Measurements from ENCODE around the gene ARL16.

The ARL16 gene

DNA sequence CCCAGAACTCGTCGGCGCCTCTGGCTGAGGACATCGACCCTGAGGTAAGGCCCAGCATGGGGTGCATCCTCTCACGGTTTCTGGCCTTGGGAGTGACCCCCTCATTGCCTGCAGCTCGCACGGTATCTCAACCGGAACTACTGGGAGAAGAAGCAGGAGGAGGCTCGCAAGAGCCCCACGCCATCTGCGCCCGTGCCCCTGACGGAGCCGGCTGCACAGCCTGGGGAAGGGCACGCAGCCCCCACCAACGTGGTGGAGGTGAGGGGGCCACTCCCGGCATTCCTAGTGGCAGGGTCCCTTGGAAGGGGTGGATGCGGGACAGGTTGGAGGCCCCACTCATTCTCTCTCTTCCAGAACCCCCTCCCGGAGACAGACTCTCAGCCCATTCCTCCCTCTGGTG, 11.2 kb upstream of the ARL16 start:
- DNase-seq: no peak

DNA sequence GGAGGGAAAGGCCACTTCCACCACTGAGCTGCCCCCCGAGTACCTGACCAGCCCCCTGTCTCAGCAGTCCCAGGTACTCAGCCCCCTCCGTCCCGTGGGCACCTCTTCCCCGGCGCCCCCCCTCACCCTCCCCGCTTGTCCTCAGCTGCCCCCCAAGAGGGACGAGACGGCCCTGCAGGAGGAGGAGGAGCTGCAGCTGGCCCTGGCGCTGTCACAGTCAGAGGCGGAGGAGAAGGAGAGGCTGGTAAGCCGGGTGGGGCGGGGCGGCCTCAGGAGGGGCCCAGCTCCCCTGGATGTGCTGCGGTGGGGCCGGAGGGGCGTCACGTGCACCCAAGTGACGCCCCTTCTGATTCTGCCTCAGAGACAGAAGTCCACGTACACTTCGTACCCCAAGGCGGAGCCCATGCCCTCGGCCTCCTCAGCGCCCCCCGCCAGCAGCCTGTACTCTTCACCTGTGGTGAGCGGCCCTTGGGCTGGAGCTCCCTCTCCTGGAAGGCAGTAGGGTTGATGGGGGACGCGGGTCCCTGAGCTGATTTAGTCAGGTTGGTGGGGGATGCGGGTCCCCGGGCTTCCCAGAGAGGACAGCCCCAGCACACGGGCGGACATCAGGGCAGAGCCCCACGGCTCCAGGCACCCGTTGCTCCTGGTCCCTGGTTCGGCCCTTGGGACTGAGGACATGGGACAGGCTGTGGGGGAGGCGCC, 10.1 kb upstream of the ARL16 start:
- DNase-seq: no peak

DNA sequence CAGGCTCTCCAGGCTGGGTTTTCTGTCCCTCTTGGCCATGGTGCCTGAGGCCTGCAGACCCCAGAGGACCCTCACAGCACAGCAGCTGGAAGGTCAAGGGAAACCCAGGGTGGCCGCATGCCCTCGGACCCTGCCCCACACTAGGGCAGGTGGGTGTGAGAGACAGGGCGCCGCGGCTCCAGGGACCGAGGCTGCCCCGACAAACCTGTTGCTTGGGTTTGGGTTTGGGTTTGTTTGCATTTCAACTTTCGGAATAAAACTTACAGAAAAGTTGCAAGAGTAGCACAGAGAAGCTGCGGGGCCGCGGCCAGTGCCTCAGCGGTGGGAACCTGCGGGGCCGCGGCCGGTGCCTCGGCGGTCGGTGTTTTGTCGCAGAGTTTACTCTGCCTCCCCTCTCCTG, 8.0 kb upstream of the ARL16 start:
- no peak for DNase-seq

DNA sequence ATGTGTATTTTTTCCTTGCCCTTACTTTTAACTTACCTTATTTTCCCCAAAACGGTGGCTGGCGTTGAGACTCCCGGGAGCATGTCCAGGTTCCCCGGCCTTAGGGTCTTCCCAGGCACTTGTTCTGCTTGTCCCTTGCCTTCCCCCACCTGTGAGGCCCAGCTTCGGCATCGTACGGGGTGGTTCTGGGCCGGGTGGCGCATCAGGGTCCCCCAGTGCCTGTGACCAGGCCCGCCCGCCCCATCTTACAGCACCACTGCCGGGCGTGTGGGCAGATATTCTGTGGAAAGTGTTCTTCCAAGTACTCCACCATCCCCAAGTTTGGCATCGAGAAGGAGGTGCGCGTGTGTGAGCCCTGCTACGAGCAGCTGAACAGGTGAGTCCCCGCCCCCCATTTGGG, 7.6 kb upstream of the ARL16 start:
- DNase-seq: no peak

DNA sequence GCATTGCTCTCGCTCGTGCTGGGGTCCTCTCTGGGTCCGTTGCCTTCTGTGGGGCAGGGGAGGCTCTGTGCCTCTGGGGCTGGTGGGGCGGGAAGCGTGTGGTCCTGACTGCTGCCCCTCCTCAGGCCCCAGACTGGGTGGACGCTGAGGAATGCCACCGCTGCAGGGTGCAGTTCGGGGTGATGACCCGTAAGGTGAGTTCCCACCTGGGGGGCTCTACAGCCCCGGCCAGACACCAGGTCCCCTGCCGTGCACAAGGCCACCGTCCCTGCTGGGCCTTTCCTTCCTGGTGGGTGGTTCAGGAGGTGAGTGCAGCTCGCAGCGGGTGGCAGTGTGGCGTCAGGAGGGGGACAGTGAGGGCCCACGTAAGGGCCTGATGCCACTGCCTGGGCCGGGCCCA, 7.0 kb upstream of the ARL16 start:
- DNase-seq: no peak

DNA sequence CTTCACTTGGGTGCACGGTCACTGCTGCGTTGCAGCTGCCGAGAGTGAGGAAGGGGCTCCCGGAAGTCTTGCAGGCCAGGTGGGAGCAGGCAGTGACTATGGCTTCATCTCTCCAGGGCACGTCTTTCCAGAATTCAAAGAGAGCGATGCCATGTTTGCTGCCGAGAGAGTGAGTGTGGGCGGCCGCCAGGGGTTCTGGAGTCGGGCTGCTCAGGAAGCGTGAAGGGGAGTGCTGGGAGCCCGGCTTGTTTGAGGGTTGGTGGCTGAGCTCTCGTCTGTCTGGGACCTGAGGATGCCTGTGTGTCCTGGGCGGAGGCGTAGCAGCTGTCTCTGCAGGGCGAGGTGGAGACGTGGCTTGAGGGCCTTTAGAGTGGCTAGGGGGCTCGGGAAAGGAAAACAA, 6.5 kb upstream of the ARL16 start:
- DNase-seq: no peak

DNA sequence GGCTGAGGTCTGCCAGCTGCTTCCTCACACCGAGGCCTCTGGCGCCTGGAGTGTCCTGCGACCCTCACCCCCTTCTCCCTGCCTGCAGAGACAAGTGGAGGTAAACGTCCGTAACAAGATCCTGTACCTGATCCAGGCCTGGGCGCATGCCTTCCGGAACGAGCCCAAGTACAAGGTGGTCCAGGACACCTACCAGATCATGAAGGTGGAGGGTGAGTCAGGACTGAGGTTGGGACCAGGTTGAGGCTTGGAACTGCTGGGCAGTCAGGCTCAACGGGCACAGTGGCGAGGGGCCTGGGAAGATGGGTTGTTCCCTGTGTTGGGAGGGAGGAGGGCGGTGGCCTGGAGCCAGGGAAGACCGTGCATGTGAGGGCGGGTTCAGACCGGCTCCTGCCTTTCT, 5.0 kb upstream of the ARL16 start:
- DNase-seq: no peak

DNA sequence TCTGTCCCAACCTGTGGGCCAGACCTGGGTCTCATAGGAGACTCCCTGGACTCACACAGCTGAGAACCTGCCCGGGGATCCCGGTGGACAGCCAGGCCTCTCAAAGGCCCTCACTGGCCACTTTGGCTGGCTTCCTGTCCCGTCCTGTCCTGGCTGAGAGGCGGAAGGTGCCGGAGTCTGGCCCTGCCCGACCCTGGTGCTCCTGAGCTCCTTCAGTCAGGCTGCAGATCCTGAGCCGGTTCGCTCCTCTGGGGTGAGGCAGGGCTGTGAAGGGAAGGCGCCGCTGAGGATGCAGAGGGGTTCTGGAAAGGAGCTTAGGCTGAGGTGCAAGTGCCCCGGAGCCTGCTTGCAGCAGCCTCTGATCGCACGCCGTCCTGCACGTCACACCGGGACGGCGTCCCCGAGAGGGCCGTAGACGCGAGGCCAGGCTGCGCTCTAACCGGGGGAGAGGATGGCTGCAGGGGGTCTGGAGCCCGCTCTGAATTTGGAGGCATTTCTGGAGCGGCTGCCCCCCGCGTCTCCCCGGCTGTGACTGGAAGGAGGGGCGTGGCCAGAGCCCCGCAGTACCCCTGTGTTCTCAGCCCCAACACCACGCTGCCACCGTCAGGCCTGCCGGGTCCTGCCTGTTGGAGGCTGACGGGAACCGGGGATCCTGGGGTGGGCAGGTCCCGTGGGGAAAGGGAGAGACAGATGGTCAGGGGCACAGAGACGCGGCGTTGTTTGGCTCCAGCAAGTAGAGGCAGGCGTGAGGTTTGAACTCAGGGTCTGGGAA, 4.4 kb upstream of the ARL16 start:
- DNase-seq: no peak

DNA sequence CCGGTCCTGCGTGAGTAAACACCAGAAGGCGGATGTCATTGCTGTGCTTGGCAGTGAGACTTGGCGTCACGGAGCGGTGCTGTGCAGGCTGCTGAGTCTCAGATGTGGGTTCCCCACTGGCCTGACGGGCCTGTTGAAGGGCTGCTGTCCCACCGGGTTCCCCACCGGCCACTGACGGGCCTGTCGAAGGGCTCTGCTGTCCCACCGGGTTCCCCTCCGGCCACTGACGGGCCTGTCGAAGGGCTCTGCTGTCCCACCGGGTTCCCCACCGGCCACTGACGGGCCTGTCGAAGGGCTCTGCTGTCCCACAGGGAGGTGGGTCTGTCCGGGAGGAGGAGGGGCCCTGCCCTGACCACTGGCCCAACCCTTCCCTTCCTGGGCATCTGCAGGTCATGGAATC, 3.0 kb upstream of the ARL16 start:
- no peak for DNase-seq

DNA sequence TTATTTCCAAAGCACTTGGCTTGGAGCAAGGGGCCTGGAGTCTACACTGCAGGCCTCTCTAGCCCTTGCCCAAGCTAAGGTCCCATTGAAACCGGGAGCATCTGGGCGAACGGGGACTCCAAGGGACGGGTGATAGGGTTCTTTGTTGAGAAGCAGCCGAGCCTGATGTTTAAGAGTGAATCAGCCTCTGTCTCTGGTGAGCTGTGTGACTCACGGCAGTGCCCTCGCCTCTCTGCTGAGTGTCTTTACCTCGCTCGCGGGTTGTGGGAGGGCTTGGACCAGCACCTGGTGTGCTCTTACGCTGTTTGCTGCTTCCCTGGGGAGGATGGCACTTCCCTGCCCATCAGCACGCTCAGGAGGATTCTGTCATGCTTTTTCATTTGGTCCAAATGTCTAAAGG, 1.5 kb upstream of the ARL16 start:
- peak; percentile 51 to 52 for DNase-seq

DNA sequence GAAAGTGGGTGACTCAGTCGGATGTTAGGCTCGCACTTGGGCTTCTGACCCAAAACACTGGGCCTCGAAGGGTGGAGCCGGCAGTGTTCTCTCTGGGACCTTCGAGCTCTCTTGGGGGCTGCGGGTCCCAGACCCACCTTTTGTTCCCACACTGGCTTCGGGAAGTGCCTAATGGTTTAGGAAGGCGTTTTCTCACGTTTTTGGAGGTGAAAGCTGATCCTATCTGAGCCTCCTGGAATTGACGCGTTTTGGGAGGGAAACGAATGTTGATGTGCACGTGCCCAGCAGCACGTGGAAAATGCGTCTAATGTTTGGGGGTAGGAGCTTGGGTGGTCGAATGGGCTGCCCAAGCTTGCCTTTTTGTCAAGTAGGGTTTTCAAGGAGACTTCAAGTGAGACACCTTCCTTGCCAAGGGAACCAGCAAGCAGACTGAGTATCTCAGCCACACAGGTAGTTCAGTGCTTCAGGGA, 880 bp upstream of the ARL16 start:
- no peak for DNase-seq

DNA sequence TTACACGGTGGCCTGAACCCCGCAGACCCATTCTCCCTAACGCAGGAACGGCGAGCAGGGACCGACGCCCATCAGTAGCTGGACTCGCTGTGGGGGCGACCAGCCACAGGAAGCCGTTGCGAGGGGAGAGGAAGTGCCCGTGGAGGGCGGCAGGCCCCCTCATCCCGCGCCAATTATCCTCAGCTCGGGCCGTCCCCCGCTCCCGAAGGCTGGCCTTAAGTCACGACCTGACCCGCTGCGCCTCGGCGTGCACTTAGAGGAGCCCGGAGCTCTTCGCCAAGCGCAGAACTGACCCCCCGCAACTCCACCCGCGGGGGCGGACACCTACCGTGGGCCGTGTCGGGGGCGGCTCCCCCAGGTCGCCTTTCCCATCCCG, 401 bp downstream of the ARL16 start:
- no peak for DNase-seq

DNA sequence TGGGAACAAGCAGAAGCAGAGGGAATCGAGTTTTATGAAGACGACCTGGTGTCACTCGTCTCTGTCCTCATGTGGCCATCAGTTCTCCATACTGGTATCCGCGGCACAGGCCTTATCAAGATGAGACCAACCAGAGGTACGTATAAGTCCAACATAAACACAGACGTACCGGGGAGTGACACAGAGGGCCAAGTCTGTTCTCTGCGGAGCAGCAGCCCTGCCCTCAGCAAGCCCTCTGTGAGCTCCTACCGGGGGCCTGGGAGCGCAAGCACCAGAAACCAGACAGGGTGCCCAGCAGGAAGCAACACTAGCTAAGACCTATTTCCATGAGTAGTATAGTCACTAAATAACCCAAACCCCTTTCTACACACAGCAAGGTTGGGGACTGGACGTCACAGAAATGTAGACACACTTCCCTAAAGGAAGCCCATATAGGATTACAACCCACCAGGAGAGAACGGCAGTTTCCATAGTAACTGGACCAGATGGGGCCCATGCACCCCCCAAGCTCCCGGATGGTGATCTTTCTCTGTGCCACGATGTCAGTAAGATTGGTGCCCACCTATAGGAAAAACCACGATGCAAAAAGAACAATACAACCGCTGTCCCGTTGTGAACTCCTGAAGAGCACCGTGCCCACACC, 911 bp downstream of the ARL16 start:
- no peak for DNase-seq

DNA sequence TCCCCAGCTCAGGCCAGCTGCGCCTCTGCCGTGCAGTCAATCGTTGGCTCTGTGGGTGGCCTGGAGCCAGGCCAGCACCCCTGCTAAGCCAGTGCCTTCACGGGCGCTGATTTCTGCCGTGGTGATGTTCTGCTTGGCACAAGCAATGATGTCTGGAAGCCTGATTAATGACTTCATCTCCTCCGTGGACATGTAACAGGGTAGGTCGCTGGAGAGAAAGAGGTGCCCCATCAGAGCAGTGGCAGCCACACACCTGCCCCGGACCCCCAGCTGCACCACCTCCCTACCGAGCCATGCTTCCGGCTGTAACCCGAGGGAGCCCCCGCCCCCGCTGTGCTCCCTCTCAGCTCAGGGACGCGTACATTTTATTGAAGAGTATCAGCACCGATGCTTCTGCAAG, 1.9 kb downstream of the ARL16 start:
- no peak for DNase-seq

DNA sequence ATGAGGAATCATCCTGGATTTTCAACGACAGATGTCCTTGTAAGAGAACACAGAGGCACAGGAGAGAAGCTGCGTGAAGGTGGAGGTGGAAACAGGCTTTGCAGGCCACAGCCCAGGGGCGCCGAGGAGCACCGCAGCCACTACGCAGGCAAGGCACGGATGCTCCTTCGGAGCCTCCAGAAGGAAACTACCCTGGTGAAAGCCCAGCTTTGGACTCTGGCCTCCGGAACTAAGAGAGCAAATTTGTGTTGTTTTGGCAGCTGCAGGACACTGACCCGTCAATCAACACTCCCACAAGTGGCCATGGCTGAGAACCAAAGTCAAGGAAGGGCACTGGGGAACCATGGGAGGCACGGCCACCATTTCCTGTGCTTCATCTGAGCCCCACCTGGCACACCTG, 3.4 kb downstream of the ARL16 start:
- no peak for DNase-seq

DNA sequence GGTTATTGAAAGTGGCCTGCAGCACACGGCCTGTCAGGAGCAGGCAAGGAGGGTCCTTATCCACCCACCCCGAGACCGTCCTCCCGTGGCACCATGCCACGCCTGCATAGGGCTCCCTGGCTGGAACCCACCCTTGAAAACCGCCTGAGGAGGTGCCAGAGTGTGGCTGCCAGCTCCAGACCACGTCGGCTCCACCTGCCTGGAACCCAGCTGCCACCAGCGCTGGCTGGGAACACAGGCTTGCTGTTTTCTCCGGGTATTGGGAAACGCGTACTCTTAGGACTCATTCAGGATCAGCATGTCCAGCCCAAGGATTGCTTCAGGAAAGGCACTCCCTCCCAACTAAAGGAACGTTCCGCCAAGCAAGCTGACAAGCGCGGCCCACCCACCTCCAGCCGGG, 6.7 kb downstream of the ARL16 start:
- DNase-seq: no peak

DNA sequence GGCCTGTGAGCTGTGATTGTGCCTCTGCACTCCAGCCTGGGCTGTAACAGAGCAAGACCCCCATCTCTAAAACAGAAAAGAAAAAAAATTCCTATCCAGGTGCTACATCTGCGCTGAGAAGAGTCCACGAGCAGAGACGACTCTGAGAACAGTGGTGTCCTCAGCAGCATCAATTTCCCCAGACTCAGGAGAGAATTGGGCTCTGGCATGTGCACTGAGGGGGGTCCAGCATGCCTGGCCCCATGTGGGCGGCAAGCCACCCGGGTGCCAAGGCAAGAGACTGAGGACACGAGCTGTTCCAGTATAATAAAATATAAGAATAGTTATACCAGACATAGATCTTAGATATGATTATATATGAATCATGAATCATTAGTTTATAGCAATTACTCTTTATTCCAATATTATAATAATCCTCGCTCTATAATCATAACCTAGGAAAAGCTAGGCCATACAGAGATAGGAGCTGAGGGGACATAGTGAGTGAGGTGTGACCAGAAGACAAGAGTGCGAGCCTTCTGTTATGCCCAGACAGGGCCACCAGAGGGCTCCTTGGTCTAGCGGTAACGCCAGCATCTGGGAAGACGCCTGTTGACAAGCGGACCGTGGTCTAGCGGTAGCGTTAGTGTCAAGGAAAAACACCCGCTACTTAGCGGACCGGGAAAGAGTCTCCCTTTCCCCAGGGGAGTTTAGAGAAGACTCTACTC, 7.9 kb downstream of the ARL16 start:
- peak; percentile 13 to 21 for DNase-seq

DNA sequence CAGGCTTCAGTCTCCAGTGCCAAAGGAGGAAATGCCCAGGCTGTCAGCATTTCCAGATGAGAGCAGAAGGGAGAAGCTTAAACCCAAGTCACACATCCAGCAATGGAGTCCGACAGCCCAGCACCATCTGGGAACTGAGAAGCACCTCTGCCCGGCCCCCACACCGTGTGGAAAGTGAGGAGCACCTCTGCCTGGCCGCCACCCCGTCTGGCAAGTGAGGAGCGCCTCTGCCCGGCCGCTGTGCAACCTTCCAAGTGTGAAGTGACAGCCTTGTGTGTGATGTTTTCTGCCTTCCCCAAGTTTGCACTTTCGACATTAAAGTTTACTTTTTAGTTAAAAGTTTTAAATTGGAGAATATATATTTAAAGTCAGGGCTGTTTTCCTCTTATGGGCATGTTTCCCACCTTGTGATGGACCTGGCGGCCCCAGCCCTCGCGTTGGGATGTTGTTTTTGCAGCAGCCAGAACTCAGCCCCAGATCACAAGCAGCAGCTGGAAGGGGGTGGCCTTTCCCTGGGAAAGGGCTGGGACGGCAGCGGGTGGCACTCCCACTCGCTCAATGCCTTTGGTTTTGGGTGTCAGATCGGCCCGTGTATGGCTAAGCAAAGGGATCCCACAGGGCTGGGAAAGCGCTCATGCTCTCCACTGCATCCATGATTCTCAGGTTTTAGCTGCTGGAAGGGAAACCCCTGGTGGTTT, 9.9 kb downstream of the ARL16 start:
- no peak for DNase-seq

DNA sequence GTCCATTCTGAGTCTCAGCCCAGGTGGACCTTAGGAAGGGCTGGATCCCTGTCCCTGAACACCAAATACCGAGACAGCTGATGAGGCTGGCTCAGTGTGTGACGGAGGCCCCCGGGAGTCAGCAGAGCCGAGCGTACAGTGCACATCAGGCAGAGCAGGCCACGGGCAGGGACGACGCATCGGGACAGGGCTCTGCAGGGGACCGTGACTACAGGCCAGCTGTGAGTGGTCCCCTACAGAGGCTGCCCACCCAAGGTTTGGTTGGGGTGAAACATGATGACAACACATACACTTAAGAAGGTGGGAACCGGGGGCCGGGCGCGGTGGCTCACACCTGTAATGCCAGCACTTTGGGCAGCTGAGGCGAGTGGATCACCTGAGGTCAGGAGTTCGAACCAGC, 10.6 kb downstream of the ARL16 start:
- no peak for DNase-seq

DNA sequence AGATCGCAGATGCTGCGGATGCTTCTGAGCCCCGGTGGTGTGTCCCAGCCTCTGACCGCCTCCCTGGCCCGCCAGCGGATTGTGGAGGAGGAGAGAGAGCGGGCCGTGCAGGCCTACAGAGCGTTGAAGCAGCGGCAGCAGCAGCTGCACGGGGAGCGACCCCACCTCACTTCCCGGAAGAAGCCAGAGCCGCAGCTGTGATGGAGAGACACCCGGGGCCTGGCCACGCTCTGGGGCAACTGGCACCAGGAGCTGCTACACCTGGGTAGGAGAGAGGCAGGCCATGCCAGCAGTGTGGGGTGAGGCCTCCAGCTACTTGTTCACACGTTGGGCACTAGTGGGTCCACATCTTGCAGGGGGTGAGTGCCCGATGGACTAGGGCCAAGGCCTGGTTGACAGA, 11.1 kb downstream of the ARL16 start:
- no peak for DNase-seq

DNA sequence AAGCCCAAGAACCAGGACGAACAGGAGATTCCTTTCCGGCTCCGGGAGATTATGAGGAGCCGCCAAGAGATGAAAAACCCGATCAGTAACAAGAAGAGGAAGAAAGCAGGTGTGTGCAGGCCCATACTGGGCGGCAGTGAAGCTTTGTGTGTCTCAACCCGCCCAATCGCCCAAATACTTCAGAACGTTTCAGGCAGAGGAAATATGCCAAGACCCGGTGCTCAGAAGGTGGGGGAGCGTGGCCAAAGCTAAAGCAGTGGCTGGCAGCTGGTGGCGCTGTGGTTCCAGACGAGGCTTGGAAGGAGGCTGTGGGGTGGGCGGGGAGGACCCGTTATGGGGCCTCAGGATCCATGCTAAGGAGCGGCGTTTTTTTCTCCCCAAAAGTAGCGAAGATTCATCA, 15.8 kb downstream of the ARL16 start:
- DNase-seq: no peak

DNA sequence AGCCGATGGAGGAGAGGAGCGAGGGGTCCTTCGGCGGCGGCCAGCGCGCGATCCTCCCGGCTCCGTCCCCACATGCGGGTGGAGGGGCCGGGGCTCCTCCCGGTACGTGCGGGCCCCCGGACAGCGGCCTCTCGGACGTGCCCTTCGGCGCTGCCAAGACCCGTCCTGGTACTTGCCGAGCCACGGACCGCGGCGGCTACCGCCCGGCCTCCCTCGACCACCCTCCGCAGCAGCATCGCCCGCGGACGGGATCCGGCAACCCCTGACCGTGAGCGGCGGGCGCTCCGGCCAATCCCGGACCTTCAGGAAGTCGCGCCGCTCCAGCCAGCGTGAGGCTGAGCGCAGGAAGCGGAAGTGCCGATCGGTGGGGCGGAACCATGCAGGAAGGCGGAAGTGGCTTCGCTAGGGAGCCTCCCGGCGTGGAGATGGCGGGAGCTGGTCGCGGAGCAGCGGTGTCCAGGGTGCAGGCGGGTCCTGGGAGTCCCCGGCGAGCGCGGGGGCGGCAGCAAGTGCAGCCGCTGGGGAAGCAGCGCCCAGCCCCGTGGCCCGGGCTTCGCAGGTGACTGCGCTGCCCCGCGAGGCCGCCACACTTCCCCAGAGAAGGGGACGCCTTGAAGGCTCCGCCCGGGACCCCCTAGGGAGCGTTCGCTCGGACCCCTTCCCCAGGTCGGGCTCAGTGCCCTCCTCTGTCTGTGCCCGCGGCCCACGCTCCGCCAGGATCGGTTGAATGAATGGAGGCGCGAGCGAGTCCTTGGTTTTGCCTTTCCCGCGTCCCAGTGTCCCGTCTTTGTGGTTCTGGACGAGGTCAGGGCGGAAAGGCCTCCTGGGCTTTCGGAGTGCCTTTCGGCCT, 17.0 kb downstream of the ARL16 start, which contains the start of the genes CCDC137 and OXLD1:
TSS of gene CCDC137 (plus strand) at position 396 of the 850 bp plus-strand sequence. CDS start at position 426, 30 bp downstream.
TSS of gene OXLD1 (minus strand) at position 264 of the 850 bp plus-strand sequence. CDS start at position 236, 28 bp downstream.
- DNase-seq: peak; percentile 85 to 87

Measured in activated CD4-positive, alpha-beta T cell treated with anti-CD3 and anti-CD28 coated beads, Interleukin-2, amount 50 U/mL, for 4 hours (primary cell).